ENCODE results near the gene PRKG1. TPM values are rescaled to one million over a fixed set of nuclear protein-coding genes. Genes with fewer than 3 reads are reported as not detected.

PRKG1 gene
- total and polyA plus RNA-seq, 2 of the 4 experiments (the other 2 are of a cell fraction) = 3.5 to 18.3 TPM

DNA sequence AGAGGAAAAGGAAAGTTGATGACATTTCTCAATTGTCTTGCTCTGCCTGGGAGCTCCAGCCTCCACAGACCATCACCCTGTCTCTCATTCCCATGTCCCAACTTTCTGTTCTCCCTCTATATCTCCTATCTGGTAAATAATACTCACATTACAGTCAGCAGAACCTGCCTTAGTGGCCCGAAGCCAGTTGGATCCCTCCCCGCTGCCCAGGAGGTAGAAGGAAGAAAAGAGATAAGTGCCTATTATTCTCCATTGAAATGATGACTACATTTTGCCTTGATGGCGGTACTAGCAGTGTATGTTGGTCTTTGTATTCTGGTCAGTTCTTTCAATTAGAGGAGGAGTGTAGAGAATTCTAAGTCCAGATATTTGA is 533.2 kb downstream of the PRKG1 start:
- no peak overlapping the region for H2BK5ac ChIP-seq (ENCODE audit: low read depth, low read length, poor library complexity, severe bottlenecking)
- H2AK5ac ChIP-seq (ENCODE audit: low read depth, low read length) = no peak overlapping the region
- no peak overlapping the region for H2AFZ ChIP-seq (replicated peaks; ENCODE audit: low read length, poor library complexity)
- no peak overlapping the region for H2BK15ac ChIP-seq (ENCODE audit: low read depth, low read length)
- BruUV-seq (replicated peaks) = no TSS peak
- no peak for DNase-seq
- H3K9ac ChIP-seq (ENCODE audit: low read depth, low read length) = no peak overlapping the region
- H3K23ac ChIP-seq (ENCODE audit: low read depth, low read length) = no peak overlapping the region
- no peak overlapping the region for H2BK20ac ChIP-seq (ENCODE audit: low read depth, low read length)
- H3K27me3 ChIP-seq (ENCODE audit: control insufficient read depth, insufficient read depth, low read length) = no peaks in the 10 kb centered on the region
- peaks cover 4% of the 10 kb centered on the region; the same call in 1 of the 2 replicates for H4K20me1 ChIP-seq (ENCODE audit: insufficient read depth, low read length)
- ChIA-PET POLR2A (ENCODE audit: unreplicated experiment) (no interaction called here), CTCF (no interaction called here)
- H4K91ac ChIP-seq (ENCODE audit: insufficient read depth, low read depth, low read length) = no peak overlapping the region
- H3K4me3 ChIP-seq (ENCODE audit: insufficient read depth, low read depth, low read length) = no peak overlapping the region
- in situ Hi-C loops (cut with MboI; ENCODE audit: low sequenced_read_pairs) (no loop called here), intact Hi-C loops (cut with micrococcal nuclease) (no loop called here), dilution Hi-C loops (cut with HindIII; ENCODE audit: low sequenced_read_pairs, unreplicated experiment) (no loop called here)
- no peak overlapping the region for H3K4me2 ChIP-seq (ENCODE audit: low read depth, low read length)
- H3K27ac ChIP-seq (ENCODE audit: insufficient read depth, low read length) = no peak overlapping the region
- no peak overlapping the region for H3K56ac ChIP-seq (ENCODE audit: extremely low read depth, insufficient read depth, low read length)
- H2AK9ac ChIP-seq (replicated peaks; ENCODE audit: low read depth, low read length, poor library complexity) = no peak overlapping the region
- H3K36me3 ChIP-seq (ENCODE audit: control insufficient read depth, insufficient read depth, low read length) = no peaks in the 10 kb centered on the region
- H3K14ac ChIP-seq (replicated peaks; ENCODE audit: low read depth, low read length) = no peak overlapping the region
- no peak for ATAC-seq (ENCODE audit: low read depth)
- no peak overlapping the region for H3K18ac ChIP-seq (ENCODE audit: low read depth, low read length)
- no peak overlapping the region for H2BK120ac ChIP-seq (ENCODE audit: low read depth, low read length)
- H3K9me3 ChIP-seq (ENCODE audit: control insufficient read depth, insufficient read depth, low read length) = no peaks in the 10 kb centered on the region
- H4K5ac ChIP-seq (ENCODE audit: low read depth, low read length) = no peak overlapping the region
- H4K8ac ChIP-seq (ENCODE audit: low read depth in 2 of 2, low read length in 2 of 2) = no peak overlapping the region
- H3K9me1 ChIP-seq (ENCODE audit: insufficient read depth, low read length) = no peaks in the 10 kb centered on the region
- H3K4ac ChIP-seq (ENCODE audit: low read depth, low read length) = no peak overlapping the region
- H3K4me1 ChIP-seq (ENCODE audit: control insufficient read depth, insufficient read depth, low read length) = no peaks in the 10 kb centered on the region
- TF ChIP-seq RFX5 (IDR thresholded peaks at IDR 0.05; ENCODE audit: low read depth, low read length) (no peak), CEBPB (IDR thresholded peaks at IDR 0.05; ENCODE audit: low read depth, low read length) (no peak), NFE2L2 (IDR thresholded peaks at IDR 0.05; ENCODE audit: low read depth, low read length) (no peak), FOS (IDR thresholded peaks at IDR 0.05; ENCODE audit: low read depth, low read length) (no peak), RCOR1 (IDR thresholded peaks at IDR 0.05; ENCODE audit: insufficient replicate concordance, low read length) (no peak), CHD1 (IDR thresholded peaks at IDR 0.05; ENCODE audit: low read depth, low read length) (no peak), MAFK (IDR thresholded peaks at IDR 0.05; ENCODE audit: low read depth, low read length) (no peak), POLR2A (IDR thresholded peaks at IDR 0.05; ENCODE audit: low read depth, low read length) (no peak), SMC3 (IDR thresholded peaks at IDR 0.05; ENCODE audit: low read depth, low read length) (no peak), MXI1 (IDR thresholded peaks at IDR 0.05; ENCODE audit: borderline replicate concordance, low read depth, low read length) (no peak), BHLHE40 (IDR thresholded peaks at IDR 0.05; ENCODE audit: low read depth, low read length) (no peak)
- TF ChIP-seq, protein P1, sequence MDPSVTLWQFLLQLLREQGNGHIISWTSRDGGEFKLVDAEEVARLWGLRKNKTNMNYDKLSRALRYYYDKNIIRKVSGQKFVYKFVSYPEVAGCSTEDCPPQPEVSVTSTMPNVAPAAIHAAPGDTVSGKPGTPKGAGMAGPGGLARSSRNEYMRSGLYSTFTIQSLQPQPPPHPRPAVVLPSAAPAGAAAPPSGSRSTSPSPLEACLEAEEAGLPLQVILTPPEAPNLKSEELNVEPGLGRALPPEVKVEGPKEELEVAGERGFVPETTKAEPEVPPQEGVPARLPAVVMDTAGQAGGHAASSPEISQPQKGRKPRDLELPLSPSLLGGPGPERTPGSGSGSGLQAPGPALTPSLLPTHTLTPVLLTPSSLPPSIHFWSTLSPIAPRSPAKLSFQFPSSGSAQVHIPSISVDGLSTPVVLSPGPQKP (IDR thresholded peaks at IDR 0.05; ENCODE audit: borderline replicate concordance, low read depth, low read length) = no peak
- TF ChIP-seq, protein P2, sequence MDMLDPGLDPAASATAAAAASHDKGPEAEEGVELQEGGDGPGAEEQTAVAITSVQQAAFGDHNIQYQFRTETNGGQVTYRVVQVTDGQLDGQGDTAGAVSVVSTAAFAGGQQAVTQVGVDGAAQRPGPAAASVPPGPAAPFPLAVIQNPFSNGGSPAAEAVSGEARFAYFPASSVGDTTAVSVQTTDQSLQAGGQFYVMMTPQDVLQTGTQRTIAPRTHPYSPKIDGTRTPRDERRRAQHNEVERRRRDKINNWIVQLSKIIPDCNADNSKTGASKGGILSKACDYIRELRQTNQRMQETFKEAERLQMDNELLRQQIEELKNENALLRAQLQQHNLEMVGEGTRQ (IDR thresholded peaks at IDR 0.05; ENCODE audit: low read depth, low read length) = no peak
- TF ChIP-seq, protein P3, sequence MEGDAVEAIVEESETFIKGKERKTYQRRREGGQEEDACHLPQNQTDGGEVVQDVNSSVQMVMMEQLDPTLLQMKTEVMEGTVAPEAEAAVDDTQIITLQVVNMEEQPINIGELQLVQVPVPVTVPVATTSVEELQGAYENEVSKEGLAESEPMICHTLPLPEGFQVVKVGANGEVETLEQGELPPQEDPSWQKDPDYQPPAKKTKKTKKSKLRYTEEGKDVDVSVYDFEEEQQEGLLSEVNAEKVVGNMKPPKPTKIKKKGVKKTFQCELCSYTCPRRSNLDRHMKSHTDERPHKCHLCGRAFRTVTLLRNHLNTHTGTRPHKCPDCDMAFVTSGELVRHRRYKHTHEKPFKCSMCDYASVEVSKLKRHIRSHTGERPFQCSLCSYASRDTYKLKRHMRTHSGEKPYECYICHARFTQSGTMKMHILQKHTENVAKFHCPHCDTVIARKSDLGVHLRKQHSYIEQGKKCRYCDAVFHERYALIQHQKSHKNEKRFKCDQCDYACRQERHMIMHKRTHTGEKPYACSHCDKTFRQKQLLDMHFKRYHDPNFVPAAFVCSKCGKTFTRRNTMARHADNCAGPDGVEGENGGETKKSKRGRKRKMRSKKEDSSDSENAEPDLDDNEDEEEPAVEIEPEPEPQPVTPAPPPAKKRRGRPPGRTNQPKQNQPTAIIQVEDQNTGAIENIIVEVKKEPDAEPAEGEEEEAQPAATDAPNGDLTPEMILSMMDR (conservative IDR thresholded peaks at IDR 0.05; ENCODE audit: low read depth, low read length) = no peak
- H3K79me1 ChIP-seq (ENCODE audit: low read depth in 1 of 2, low read length in 2 of 2) = peaks cover 0 to 3% of the 10 kb centered on the region in 2 experiments; a peak in 2 of 4 replicates
- WGBS, 2 experiments (ENCODE audit: extremely low coverage in 2 of 2, insufficient read length in 1 of 2) = no CpG with 5 or more reads among the region's 3 CpGs
